HG02870 (cell line): ENCODE data around the gene TAGLN.

Source experiments
- ATAC-seq: cut with Tn5 transposase; IDR thresholded peaks from one replicate; pipeline ENCODE4 v1.9.1; 2021; ENCODE audit warnings: mild to moderate bottlenecking, moderate library complexity; ENCODE audit not compliant: unreplicated experiment

The TAGLN gene

GRCh38 chr11:117199053-117199915, at the start of gene TAGLN:
TAGLN (plus strand) TSS chr11:117199370; CDS start chr11:117203014, 3,644 bp downstream.
- no peak for ATAC-seq

DNA sequence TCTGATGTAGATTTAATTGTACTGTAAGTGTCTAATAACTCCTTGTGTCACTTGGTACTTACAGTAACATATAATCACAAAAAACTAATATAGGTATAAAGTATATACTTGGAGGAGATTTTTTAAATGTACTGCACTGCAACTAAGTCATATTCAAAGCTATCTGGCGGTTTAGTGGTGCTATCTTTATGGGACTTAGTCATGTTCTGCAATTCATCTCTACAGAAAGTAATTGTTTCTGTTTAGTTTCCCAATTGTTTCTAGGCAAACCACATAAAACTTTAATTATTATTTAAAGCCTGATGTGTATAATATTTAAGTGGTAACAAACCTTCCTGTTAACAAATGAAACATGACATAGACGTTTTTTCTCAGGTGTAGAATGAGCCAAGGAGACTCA, 47.1 kb upstream of the TAGLN start:
- no peak for ATAC-seq

GRCh38 chr11:117154468-117154867, 44.7 kb upstream of the TAGLN start:
- no peak for ATAC-seq

- no peak for ATAC-seq
These were observed 41.7 kb upstream of the TAGLN start for GRCh38 chr11:117157507-117157906.

GRCh38 chr11:117159892-117160291, 39.3 kb upstream of the TAGLN start:
- no peak for ATAC-seq

DNA sequence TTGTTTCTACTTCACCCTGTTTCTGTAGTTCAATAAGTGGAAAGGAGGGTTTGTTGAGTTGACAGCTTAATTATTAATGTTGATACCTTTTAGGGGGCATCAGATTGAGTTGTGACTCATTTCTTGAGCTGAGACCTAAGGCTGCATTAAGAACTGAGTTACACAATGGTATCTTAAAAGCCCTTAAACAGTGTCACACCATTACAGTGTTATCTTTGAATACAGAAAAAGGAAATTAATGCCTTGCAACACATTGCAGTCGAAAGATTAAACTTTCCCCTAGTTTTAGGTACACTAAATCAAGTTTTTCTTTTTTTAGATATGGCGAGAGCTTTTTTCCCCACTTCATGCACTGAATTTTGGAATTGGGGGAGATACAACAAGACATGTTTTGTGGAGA, 38.3 kb upstream of the TAGLN start:
- no peak for ATAC-seq

DNA sequence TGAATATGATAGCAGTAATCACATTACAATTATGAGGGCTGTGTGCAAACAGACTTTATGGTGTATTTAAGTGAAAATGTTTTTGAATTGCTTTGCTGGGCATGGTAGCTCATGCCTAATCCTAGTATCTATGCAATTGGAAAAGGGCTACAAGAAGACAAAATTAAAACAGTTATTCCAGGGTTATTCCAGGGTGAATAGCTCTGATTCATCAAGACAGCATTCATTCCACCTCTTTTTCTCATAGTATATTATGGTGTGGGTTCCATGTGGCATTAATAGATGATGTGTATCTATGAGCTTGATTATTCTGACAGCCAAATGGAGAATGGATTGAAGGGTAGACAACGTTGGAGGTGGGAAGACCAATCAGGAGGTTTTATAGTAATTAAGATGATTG, 32.7 kb upstream of the TAGLN start:
- ATAC-seq = no peak

DNA sequence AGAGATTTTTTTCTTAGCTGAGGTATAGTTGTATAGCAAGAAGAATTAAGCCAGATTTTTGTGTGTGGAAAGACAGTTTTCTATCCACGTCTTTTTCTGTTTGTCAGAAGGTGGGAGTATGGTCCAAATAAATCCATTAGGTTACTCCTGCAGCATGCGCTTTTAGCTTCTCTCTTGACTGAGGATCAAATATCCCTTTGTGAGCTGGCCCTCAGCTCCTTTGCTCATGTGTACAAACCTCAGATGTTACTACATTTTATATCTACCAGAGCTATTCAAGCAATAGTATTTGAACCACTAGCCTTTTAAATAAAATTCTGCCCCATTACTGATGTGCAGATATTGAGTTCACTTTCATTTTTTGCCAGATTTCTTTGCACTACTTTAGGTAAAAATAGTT, 29.4 kb upstream of the TAGLN start:
- no peak for ATAC-seq

GRCh38 chr11:117170210-117170609, 29.0 kb upstream of the TAGLN start:
- no peak for ATAC-seq

DNA sequence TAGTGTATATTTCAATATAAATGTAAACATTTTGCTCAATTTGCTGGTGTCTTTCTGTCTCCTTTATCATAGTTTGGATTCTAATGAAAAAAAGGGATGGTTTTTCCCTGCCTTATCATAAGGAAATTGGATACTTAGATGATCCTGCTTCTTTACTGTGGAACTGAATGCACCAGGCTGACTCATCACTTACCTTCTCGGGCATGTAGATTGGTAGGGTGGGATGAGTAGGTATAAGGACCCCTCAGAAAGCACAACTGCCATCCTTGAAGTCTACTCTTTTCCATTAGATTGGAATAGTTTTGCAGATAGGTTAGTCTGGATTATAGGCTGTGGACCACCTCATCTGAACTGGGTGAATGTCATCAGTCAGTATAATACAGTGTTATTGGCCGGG, 28.2 kb upstream of the TAGLN start:
- ATAC-seq = no peak

DNA sequence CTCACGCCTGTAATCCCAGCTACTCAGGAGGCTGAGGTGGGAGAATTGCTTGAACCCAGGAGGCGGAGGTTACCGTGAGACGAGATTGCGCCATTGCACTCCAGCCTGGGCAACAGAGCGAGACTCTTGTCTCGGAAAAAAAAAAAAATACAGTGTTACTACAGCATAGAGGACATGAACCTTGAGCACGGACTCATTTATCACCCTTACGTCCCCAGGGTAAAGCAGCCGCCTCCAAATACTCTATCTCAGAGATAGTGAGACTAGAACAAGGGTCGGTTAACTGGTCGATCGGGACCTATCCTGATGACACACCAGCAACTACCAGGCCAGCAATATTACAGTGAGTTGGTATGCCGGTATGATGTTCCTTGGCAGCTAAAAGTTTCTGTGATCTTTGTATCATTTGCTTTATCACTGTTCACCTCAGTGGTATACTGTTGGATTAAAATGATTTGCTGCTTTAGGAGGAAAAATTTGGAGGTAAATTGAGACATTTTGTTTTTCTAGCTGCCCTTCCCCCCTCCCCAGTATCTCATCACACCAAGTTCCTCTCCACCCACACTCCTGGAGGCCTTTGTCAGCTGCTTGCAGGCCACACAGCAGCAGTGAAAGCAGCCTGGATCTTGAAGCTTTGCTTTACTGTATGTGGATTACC, 27.6 kb upstream of the TAGLN start:
- ATAC-seq = no peak

- no peak for ATAC-seq
These were observed 26.3 kb upstream of the TAGLN start for GRCh38 chr11:117172724-117173421.

DNA sequence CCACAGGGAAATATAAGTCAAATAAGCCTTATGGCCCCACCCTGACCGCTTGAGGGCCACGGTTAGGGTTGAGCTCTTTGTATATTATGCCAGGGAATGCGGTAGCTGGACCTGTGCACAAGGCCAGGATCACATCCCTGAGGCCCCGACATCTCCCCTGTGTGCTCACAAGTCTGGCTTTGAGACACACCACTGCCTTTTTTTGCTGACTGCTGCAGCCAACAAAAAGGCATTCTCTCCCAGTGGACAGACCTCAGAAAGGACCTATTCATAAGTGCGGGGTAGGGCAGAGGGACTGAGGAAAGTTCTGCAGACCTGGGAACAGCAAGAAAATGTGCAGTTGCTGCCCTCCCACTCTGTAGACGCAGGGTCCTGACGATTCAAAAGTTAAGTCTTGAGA, 24.1 kb upstream of the TAGLN start:
- ATAC-seq = no peak

- no peak for ATAC-seq
These were observed 23.4 kb upstream of the TAGLN start for GRCh38 chr11:117175781-117176180.

DNA sequence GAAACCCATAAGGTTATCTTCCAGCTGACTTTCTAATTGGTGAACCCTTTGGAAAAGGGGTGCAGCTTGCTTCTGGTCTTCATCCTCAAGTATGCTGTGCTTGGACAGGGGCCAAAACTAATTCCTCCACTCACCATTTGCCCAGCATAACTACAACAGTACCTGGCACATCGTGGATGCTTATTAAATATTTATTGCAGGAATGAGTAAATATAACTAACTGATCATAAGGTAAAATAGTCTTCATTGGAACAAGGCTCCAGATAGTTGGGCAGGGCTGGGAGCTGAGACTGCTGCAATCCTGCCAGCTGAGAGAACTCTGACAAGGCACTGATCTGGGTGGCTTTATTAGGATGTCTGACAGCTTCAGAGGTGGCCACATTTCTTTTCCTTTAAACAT, 23.0 kb upstream of the TAGLN start:
- ATAC-seq = no peak

- ATAC-seq = no peak
These were observed 21.5 kb upstream of the TAGLN start for GRCh38 chr11:117177534-117178209.

GRCh38 chr11:117178210-117179034, 20.7 kb upstream of the TAGLN start, which contains the start of gene SIDT2:
SIDT2 (plus strand) TSS chr11:117178743; CDS start chr11:117179264, 521 bp downstream.
- peak; percentile 92 for ATAC-seq

DNA sequence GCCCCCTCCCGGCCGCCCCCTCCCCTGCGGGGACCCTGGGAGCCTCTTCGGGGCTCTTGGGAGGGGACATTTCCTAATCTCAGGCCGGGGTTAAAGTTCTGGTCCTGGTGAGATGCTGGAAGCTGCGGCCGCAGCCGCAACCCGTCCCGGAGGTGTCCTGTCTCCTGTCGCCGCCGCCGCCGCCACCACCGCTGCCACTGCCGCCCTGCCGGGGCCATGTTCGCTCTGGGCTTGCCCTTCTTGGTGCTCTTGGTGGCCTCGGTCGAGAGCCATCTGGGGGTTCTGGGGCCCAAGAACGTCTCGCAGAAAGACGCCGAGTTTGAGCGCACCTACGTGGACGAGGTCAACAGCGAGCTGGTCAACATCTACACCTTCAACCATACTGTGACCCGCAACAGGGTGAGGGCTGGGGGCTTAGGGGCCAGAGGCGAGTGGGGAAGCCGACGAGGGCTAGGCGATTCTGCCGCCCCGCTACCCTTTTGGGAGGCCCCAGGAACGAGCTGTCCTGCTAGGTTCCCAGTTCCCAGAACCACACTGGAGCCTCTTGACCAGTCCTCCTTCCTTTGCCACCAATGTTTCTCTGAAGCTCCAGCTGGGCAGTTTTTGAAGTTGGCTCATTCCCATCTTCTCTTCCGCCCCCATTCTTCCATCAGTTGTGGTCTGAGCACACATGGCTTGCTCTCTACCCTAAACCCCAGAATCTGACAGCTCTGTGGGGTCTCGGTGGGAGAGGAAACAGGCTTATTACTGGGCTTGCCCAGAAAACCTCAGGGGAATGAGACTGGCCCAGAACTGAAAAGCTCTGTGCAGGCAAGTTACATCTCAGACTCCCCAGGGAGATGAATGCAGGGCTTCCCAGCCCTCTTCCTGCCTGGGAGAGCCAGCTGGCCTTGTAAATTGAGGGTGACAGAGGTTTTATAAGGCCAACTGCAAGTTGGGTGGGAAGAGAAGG, 19.8 kb upstream of the TAGLN start:
- ATAC-seq = peak; percentile 21

DNA sequence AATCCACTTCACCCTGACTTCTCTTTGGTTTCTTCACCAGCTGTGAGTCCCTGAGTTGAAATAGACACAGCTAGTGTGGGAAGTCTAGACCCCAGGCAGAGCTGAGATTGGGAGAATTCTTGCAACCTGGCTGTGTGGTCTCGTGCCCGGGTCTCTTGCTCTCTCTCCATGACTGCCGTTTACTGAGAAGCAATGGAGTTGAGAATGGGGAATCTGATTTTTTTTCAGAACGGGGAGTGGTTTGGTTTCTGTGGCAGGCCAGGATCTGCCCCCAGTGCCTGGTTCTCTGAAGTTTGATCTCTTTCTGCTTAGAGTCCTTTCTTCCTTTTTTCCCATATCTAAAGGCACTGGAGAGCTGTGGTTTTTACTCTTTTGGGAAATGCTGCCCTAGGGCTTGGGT, 19.1 kb upstream of the TAGLN start:
- ATAC-seq = no peak
